Measurements from ENCODE around the gene COG5.

DNA sequence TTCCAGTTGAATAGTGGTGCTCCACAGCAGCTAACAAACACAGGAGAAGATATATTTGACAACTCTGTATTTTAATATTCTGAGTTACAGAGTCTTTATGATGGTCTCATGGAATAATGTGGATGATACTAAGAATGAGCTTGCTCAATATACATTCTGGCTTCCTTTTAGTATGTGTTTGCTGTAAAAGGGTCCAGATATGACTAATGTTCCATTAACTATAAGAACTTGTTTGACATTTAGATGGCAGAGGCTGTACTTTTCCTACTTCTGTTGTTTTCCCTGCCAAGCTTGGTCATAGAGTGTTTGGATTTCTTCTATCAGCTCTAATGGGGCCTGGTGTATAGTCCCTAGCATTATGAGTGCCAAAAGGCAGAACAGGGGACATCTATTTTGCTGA is 155.4 kb downstream of the COG5 start:
- TF ChIP-seq PHF8 (conservative IDR thresholded peaks at IDR 0.05; ENCODE audit: low read depth, low read length) = no peak
- TF ChIP-seq, protein P1, sequence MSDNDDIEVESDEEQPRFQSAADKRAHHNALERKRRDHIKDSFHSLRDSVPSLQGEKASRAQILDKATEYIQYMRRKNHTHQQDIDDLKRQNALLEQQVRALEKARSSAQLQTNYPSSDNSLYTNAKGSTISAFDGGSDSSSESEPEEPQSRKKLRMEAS (IDR thresholded peaks at IDR 0.05) = no peak
